GM12878 (cell line): ENCODE results near the gene PVALEF. TPM values are rescaled to one million over a fixed set of nuclear protein-coding genes. Genes with fewer than 3 reads are reported as not detected.

Experiments
- BHLHE40 ChIP-seq, 2 experiments: fragments of 450-650 bp in 1 of 2; IDR thresholded peaks; 2 replicates each; pipeline ENCODE4 v1.6.1; 2011 to 2017; ENCODE audit warnings: low read depth in 2 of 2, borderline replicate concordance in 1 of 2, improper control_type of control experiment in 1 of 2, low read length in 1 of 2, mild to moderate bottlenecking in 1 of 2
- PAX5 ChIP-seq: IDR thresholded peaks from 2 replicates; pipeline ENCODE4 v1.6.1; 2011; ENCODE audit warnings: low read depth, low read length, borderline replicate concordance
- RBBP5 ChIP-seq: fragments of 200-600 bp; sonication (generic); conservative IDR thresholded peaks from 2 replicates; pipeline ENCODE4 v1.6.1; 2016
- SMAD1 ChIP-seq: fragments of 450-650 bp; IDR thresholded peaks from 2 replicates; pipeline ENCODE4 v1.6.1; 2018; ENCODE audit warnings: mild to moderate bottlenecking, low read depth; ENCODE audit not compliant: partially characterized antibody
- microRNA counts: library from miRNA; unstranded; fragments of <30 nt; microRNA quantifications from one replicate; lab custom pipeline; 2016
- microRNA-seq: library from miRNA; unstranded; fragments of <30 nt; microRNA quantifications from one replicate; pipeline ENCODE4, GENCODE V29; 2018
- polyA plus RNA-seq, 11 experiments: library from polyadenylated mRNA; depleted of rRNA in 4 of 11; unstranded in 6 of 11; stranded (reverse) in 5 of 11; fragments of >200 nt; fragmentation: Nextera tagmentation in 4 of 11; fragmentation: Illumina TruSeq in 1 of 11; extraction: Ambion mirVana in 4 of 11; extraction: Trizol in 1 of 11; gene quantifications; 1 replicate in 1 of 11; 2 replicates in 10 of 11; pipeline versions ENCODE4 v1.2.1 to v1.2.3, GENCODE V29; 2011 to 2016; ENCODE audit warnings: inconsistent platforms in 2 of 11, missing spikeins in 2 of 11, low read depth in 1 of 11
- small RNA-seq: library from RNA; depleted of rRNA; stranded (forward); fragments of <200 nt; gene quantifications from one replicate; pipeline ENCODE3, GENCODE V24; 2014
- total RNA-seq, 4 experiments: library from RNA; depleted of rRNA in 3 of 4; stranded (reverse); fragments of >200 nt in 3 of 4; fragmentation: Illumina TruSeq in 1 of 4; extraction: Trizol in 1 of 4; gene quantifications; 2 replicates each; pipeline versions ENCODE4 v1.2.1 to v1.2.3, GENCODE V29; 2013 to 2021

Gene PVALEF
- total and polyA plus RNA-seq, 10 of the 15 experiments (the other 5 are each of a cell fraction or from before 2014, with no cell fraction given): not detected

GRCh38 chr17:81231766-81232581 lies 66.7 kb downstream of the PVALEF start (continued):
- TF ChIP-seq SMAD1: no peak
- no peak for TF ChIP-seq BHLHE40 (IDR thresholded peaks at IDR 0.05; ENCODE audit: borderline replicate concordance in 1 of 2, low read depth in 2 of 2, low read length in 1 of 2)
- TF ChIP-seq PAX5: no peak
- TF ChIP-seq RBBP5: no peak

MicroRNAs encoded within 50 kb of the gene (microRNA counts, 767-probe panel; counts per million panel counts)
- 516 counts per million, percentile 8 among the panel's probes with 10 or more counts for microRNA hsa-miR-1250 (lab: Ali Mortazavi, UCI)
- microRNA hsa-miR-338-3p (lab: Ali Mortazavi, UCI): 2,249 counts per million, percentile 80 among the panel's probes with 10 or more counts
- microRNA hsa-miR-338-5p (lab: Ali Mortazavi, UCI): 55.3 counts per million
- 1,346 counts per million, percentile 48 among the panel's probes with 10 or more counts for microRNA hsa-miR-657 (lab: Ali Mortazavi, UCI)

Small RNAs within 50 kb of the gene (microRNA-seq; reads per million reads assigned to microRNA genes)
- gene MIR1250: not detected
- gene MIR3065: not detected
- gene MIR338: not detected
- not detected for gene MIR657

Small RNAs within 50 kb of the gene (small RNA-seq; reads per million reads assigned to genes)
- gene MIR1250 (not detected), gene MIR3065 (0.16 reads per million), gene MIR657 (not detected)

Other genes starting within 250 kb of the PVALEF start
Only the 7 nearest of the 8 such genes appear.
- gene CHMP6, start 173.7 kb upstream of the PVALEF start, total RNA-seq (2014; rRNA removed): 9.6 and 10.4 TPM in 2 replicates
- gene CHMP6, start 173.7 kb upstream of the PVALEF start, total RNA-seq (2014; rRNA removed; fragmentation: Illumina TruSeq; extraction: Trizol): 13.2 and 14.4 TPM in 2 replicates
- 26.8 and 29.8 TPM in 2 replicates for gene CHMP6, start 173.7 kb upstream of the PVALEF start, total RNA-seq (2021)
- gene CHMP6, start 173.7 kb upstream of the PVALEF start, polyA plus RNA-seq (2011; rRNA removed): 13.0 and 15.0 TPM in 2 replicates
- gene CHMP6, start 173.7 kb upstream of the PVALEF start, polyA plus RNA-seq (2014; fragmentation: Illumina TruSeq; extraction: Trizol): 10.5 and 14.1 TPM in 2 replicates
- gene CHMP6, start 173.7 kb upstream of the PVALEF start, polyA plus RNA-seq (2014; fragmentation: Nextera tagmentation; extraction: Ambion mirVana): 1 to 10 TPM in 1 of 2 experiments, under 1 TPM in 1; 0.21 to 2.1 TPM
- 32.0 and 35.7 TPM in 2 replicates for gene CHMP6, start 173.7 kb upstream of the PVALEF start, polyA plus RNA-seq (2014; rRNA removed)
- gene CHMP6, start 173.7 kb upstream of the PVALEF start, polyA plus RNA-seq (2016; fragmentation: Nextera tagmentation; extraction: Ambion mirVana): 10 to 100 TPM; 32.8 to 37.9 TPM
- 0.11 and 1.1 TPM in 2 replicates for gene BAIAP2, start 130.4 kb upstream of the PVALEF start, total RNA-seq (2014; rRNA removed)
- 0.18 TPM in 2 replicates for gene BAIAP2, start 130.4 kb upstream of the PVALEF start, total RNA-seq (2014; rRNA removed; fragmentation: Illumina TruSeq; extraction: Trizol)
- gene BAIAP2, start 130.4 kb upstream of the PVALEF start, total RNA-seq (2021): 0.64 and 1.2 TPM in 2 replicates
- 0.22 TPM in 1 of 2 replicates, not detected in the other for gene BAIAP2, start 130.4 kb upstream of the PVALEF start, polyA plus RNA-seq (2011; rRNA removed)
- 0.15 TPM in 1 of 2 replicates, not detected in the other for gene BAIAP2, start 130.4 kb upstream of the PVALEF start, polyA plus RNA-seq (2014; fragmentation: Illumina TruSeq; extraction: Trizol)
- gene BAIAP2, start 130.4 kb upstream of the PVALEF start, polyA plus RNA-seq (2014; fragmentation: Nextera tagmentation; extraction: Ambion mirVana): not detected
- gene BAIAP2, start 130.4 kb upstream of the PVALEF start, polyA plus RNA-seq (2014; rRNA removed): 0.56 and 2.6 TPM in 2 replicates
- gene BAIAP2, start 130.4 kb upstream of the PVALEF start, polyA plus RNA-seq (2016; fragmentation: Nextera tagmentation; extraction: Ambion mirVana): under 1 TPM; 0.39 to 0.53 TPM
- 0.05 TPM in 1 of 2 replicates, not detected in the other for gene AATK, start 714 bp downstream of the PVALEF start, total RNA-seq (2014; rRNA removed)
- not detected in 2 replicates for gene AATK, start 714 bp downstream of the PVALEF start, total RNA-seq (2014; rRNA removed; fragmentation: Illumina TruSeq; extraction: Trizol)
- gene AATK, start 714 bp downstream of the PVALEF start, total RNA-seq (2021): not detected in 2 replicates
- 0.04 and 0.09 TPM in 2 replicates for gene AATK, start 714 bp downstream of the PVALEF start, polyA plus RNA-seq (2011; rRNA removed)
- gene AATK, start 714 bp downstream of the PVALEF start, polyA plus RNA-seq (2014; fragmentation: Illumina TruSeq; extraction: Trizol): not detected in 2 replicates
- not detected for gene AATK, start 714 bp downstream of the PVALEF start, polyA plus RNA-seq (2014; fragmentation: Nextera tagmentation; extraction: Ambion mirVana)
- 0.01 TPM in 1 of 2 replicates, not detected in the other for gene AATK, start 714 bp downstream of the PVALEF start, polyA plus RNA-seq (2014; rRNA removed)
- not detected for gene AATK, start 714 bp downstream of the PVALEF start, polyA plus RNA-seq (2016; fragmentation: Nextera tagmentation; extraction: Ambion mirVana)
- gene CEP131, start 57.5 kb downstream of the PVALEF start, total RNA-seq (2014; rRNA removed): 8.0 and 10.2 TPM in 2 replicates
- gene CEP131, start 57.5 kb downstream of the PVALEF start, total RNA-seq (2014; rRNA removed; fragmentation: Illumina TruSeq; extraction: Trizol): 3.0 and 3.3 TPM in 2 replicates
- 15.2 and 17.3 TPM in 2 replicates for gene CEP131, start 57.5 kb downstream of the PVALEF start, total RNA-seq (2021)
- gene CEP131, start 57.5 kb downstream of the PVALEF start, polyA plus RNA-seq (2011; rRNA removed): 1.3 and 2.9 TPM in 2 replicates
- 0.17 and 1.3 TPM in 2 replicates for gene CEP131, start 57.5 kb downstream of the PVALEF start, polyA plus RNA-seq (2014; fragmentation: Illumina TruSeq; extraction: Trizol)
- under 1 TPM; 0.05 to 0.64 TPM for gene CEP131, start 57.5 kb downstream of the PVALEF start, polyA plus RNA-seq (2014; fragmentation: Nextera tagmentation; extraction: Ambion mirVana)
- gene CEP131, start 57.5 kb downstream of the PVALEF start, polyA plus RNA-seq (2014; rRNA removed): 13.7 and 16.6 TPM in 2 replicates
- gene CEP131, start 57.5 kb downstream of the PVALEF start, polyA plus RNA-seq (2016; fragmentation: Nextera tagmentation; extraction: Ambion mirVana): 10 to 100 TPM; 14.1 to 14.3 TPM
- gene TEPSIN, start 73.5 kb downstream of the PVALEF start, total RNA-seq (2014; rRNA removed): 14.6 and 15.9 TPM in 2 replicates
- gene TEPSIN, start 73.5 kb downstream of the PVALEF start, total RNA-seq (2014; rRNA removed; fragmentation: Illumina TruSeq; extraction: Trizol): 4.5 and 4.8 TPM in 2 replicates
- gene TEPSIN, start 73.5 kb downstream of the PVALEF start, total RNA-seq (2021): 26.7 and 35.3 TPM in 2 replicates
- gene TEPSIN, start 73.5 kb downstream of the PVALEF start, polyA plus RNA-seq (2011; rRNA removed): 5.4 and 10.2 TPM in 2 replicates
- 2.7 and 5.8 TPM in 2 replicates for gene TEPSIN, start 73.5 kb downstream of the PVALEF start, polyA plus RNA-seq (2014; fragmentation: Illumina TruSeq; extraction: Trizol)
- 1 to 10 TPM in 1 of 2 experiments, under 1 TPM in 1; 0.87 to 1.6 TPM for gene TEPSIN, start 73.5 kb downstream of the PVALEF start, polyA plus RNA-seq (2014; fragmentation: Nextera tagmentation; extraction: Ambion mirVana)
- gene TEPSIN, start 73.5 kb downstream of the PVALEF start, polyA plus RNA-seq (2014; rRNA removed): 36.7 and 39.3 TPM in 2 replicates
- gene TEPSIN, start 73.5 kb downstream of the PVALEF start, polyA plus RNA-seq (2016; fragmentation: Nextera tagmentation; extraction: Ambion mirVana): 1 to 10 TPM; 3.1 to 3.7 TPM
- 97.9 and 107 TPM in 2 replicates for gene NDUFAF8, start 73.8 kb downstream of the PVALEF start, total RNA-seq (2014; rRNA removed)
- gene NDUFAF8, start 73.8 kb downstream of the PVALEF start, total RNA-seq (2014; rRNA removed; fragmentation: Illumina TruSeq; extraction: Trizol): 91.4 and 105 TPM in 2 replicates
- gene NDUFAF8, start 73.8 kb downstream of the PVALEF start, total RNA-seq (2021): 95.6 and 99.9 TPM in 2 replicates
- gene NDUFAF8, start 73.8 kb downstream of the PVALEF start, polyA plus RNA-seq (2011; rRNA removed): 140 and 160 TPM in 2 replicates
- 36.2 and 53.0 TPM in 2 replicates for gene NDUFAF8, start 73.8 kb downstream of the PVALEF start, polyA plus RNA-seq (2014; fragmentation: Illumina TruSeq; extraction: Trizol)
- gene NDUFAF8, start 73.8 kb downstream of the PVALEF start, polyA plus RNA-seq (2014; fragmentation: Nextera tagmentation; extraction: Ambion mirVana): 10 to 100 TPM; 22.0 to 71.5 TPM
- 122 and 133 TPM in 2 replicates for gene NDUFAF8, start 73.8 kb downstream of the PVALEF start, polyA plus RNA-seq (2014; rRNA removed)
- gene NDUFAF8, start 73.8 kb downstream of the PVALEF start, polyA plus RNA-seq (2016; fragmentation: Nextera tagmentation; extraction: Ambion mirVana): 100 to 1,000 TPM; 295 to 307 TPM
- 31.2 and 32.0 TPM in 2 replicates for gene SLC38A10, start 129.8 kb downstream of the PVALEF start, total RNA-seq (2014; rRNA removed)
- 9.6 and 10.2 TPM in 2 replicates for gene SLC38A10, start 129.8 kb downstream of the PVALEF start, total RNA-seq (2014; rRNA removed; fragmentation: Illumina TruSeq; extraction: Trizol)
- 60.1 and 67.9 TPM in 2 replicates for gene SLC38A10, start 129.8 kb downstream of the PVALEF start, total RNA-seq (2021)
- gene SLC38A10, start 129.8 kb downstream of the PVALEF start, polyA plus RNA-seq (2011; rRNA removed): 6.5 and 10.5 TPM in 2 replicates
- 3.6 and 12.2 TPM in 2 replicates for gene SLC38A10, start 129.8 kb downstream of the PVALEF start, polyA plus RNA-seq (2014; fragmentation: Illumina TruSeq; extraction: Trizol)
- 1 to 10 TPM in 1 of 2 experiments, under 1 TPM in 1; 0.52 to 3.2 TPM for gene SLC38A10, start 129.8 kb downstream of the PVALEF start, polyA plus RNA-seq (2014; fragmentation: Nextera tagmentation; extraction: Ambion mirVana)
- 36.3 and 47.7 TPM in 2 replicates for gene SLC38A10, start 129.8 kb downstream of the PVALEF start, polyA plus RNA-seq (2014; rRNA removed)
- 10 to 100 TPM; 43.9 to 47.9 TPM for gene SLC38A10, start 129.8 kb downstream of the PVALEF start, polyA plus RNA-seq (2016; fragmentation: Nextera tagmentation; extraction: Ambion mirVana)